ENCODE measurements around the gene MXD4. TPM values are rescaled to one million over a fixed set of nuclear protein-coding genes. Genes with fewer than 3 reads are reported as not detected.

MXD4 gene
- total and polyA plus RNA-seq, 9 of the 15 experiments (the other 6 are each of a cell fraction or from before 2014, with no cell fraction given): 0.06 to 13.5 (median 5.9) TPM

DNA sequence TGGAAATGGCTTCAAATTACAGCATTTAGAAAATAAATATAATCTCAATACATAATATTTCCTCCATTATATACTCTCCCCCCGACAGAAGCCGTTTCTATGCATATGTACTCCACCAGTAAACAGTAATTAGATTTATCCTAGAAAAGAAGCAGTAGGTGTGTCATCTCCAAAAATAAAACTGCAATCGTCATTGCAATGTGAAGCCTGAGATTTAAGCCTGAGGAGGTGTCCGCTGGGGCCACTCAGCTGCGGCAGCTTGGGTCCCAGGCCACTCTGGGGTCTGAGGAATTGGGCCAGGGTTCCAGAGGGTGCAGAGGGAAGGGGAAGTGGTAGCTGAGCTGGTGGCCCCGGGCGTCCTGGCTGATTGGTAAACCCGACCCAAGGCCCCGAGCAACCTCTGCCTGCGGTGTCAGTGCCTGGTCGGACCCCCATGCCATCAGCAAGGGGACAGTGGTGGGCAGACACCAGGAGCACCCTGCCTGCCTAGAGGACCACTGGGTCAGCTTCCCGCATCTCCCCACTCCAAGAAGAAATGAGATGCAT, 7.8 kb upstream of the MXD4 start:
- ATAC-seq (no peak), FAIRE-seq (no peak), DNase-seq (ENCODE audit: extremely low read depth in 1 of 4, low spot score in 3 of 4) (no peak)
- TF ChIP-seq MEF2A (IDR thresholded peaks at IDR 0.05; ENCODE audit: control insufficient read depth, low read depth, low read length) (peak; percentile 73; the same call in 1 of the 2 replicates), SPI1 (IDR thresholded peaks at IDR 0.05; ENCODE audit: borderline replicate concordance, low read depth, low read length) (no peak)
- intact Hi-C loops (cut with micrococcal nuclease): no loop called here
- Histone ChIP-seq H3K27ac (ENCODE audit: extremely low read depth, low read depth, low read length) (no peak overlapping the region), H3K9me3 (replicated peaks; ENCODE audit: control insufficient read depth, insufficient read depth, low read depth, low read length) (no peaks in the 10 kb centered on the region), H3K4me1 (replicated peaks in 1 of 2; ENCODE audit: control insufficient read depth in 2 of 2, insufficient read depth in 2 of 2, low read length in 2 of 2) (peaks cover 17 to 93% of the 10 kb centered on the region in 2 experiments), H3K79me2 (ENCODE audit: control insufficient read depth, insufficient read depth, low read length) (no peaks in the 10 kb centered on the region), H3K4me2 (ENCODE audit: insufficient read depth, low read length) (no peak overlapping the region), H3K27me3 (ENCODE audit: control insufficient read depth in 2 of 2, insufficient read depth in 2 of 2, low read length in 2 of 2) (no peaks in the 10 kb centered on the region), H4K20me1 (replicated peaks; ENCODE audit: control insufficient read depth, insufficient read depth, low read length) (no peaks in the 10 kb centered on the region), H3K4me3 (no peak overlapping the region), H3K9me1 (ENCODE audit: control insufficient read depth, insufficient read depth, low read length) (no peaks in the 10 kb centered on the region), H3K36me3 (ENCODE audit: control insufficient read depth, insufficient read depth, low read length) (peaks cover 12% of the 10 kb centered on the region; the same call in 1 of the 3 replicates), H3K9ac (ENCODE audit: insufficient read depth in 1 of 2, low read depth in 2 of 2, low read length in 2 of 2) (0 out of 4 replicates have a peak overlapping the region, but pooled peaks of 1 of the 2 experiments have one; percentile 53), H2AFZ (ENCODE audit: low read depth, low read length) (no peak overlapping the region)
- no TSS peak for BruUV-seq (replicated peaks)
- ChIA-PET CTCF (ENCODE audit: low intra/inter-chr PET ratio) (no interaction called here), POLR2A (interaction anchor here (1.1 kb wide), 1 partner anchor 10 kb away, joined by 3 read pairs; no protein-coding TSS in a partner anchor)
- in situ Hi-C loops (cut with MboI): no loop called here
- 55% methylated on average over 10 of the region's 12 CpGs for WGBS (ENCODE audit: insufficient coverage, low coverage, missing lambda C conversion rate)

GRCh38 chr4:2269206-2269531, 7.3 kb upstream of the MXD4 start:
- H3K9me1 ChIP-seq (ENCODE audit: control insufficient read depth, insufficient read depth, low read length): no peaks in the 10 kb centered on the region
- WGBS (ENCODE audit: insufficient coverage, low coverage, missing lambda C conversion rate): 62% methylated on average over 6 of the region's 6 CpGs
- in situ Hi-C loops (cut with MboI) (no loop called here), intact Hi-C loops (cut with micrococcal nuclease) (no loop called here)
- no peak for FAIRE-seq
- H2AFZ ChIP-seq (ENCODE audit: low read depth, low read length): no peak overlapping the region
- TF ChIP-seq FOXA3 (CRISPR knock-in tag; conservative IDR thresholded peaks at IDR 0.05 in 1 of 2, IDR thresholded peaks at IDR 0.05 in 1 of 2): no peak
- TF ChIP-seq MEF2A (IDR thresholded peaks at IDR 0.05; ENCODE audit: control insufficient read depth, low read depth, low read length): no peak
- TF ChIP-seq ZNF174 (CRISPR knock-in tag; IDR thresholded peaks at IDR 0.05): no peak
- TF ChIP-seq MED1 (CRISPR knock-in tag; IDR thresholded peaks at IDR 0.05; ENCODE audit: borderline replicate concordance): 0 out of 2 replicates have a peak, but pooled peaks have one; percentile 38
- TF ChIP-seq ZNF511 (CRISPR knock-in tag; IDR thresholded peaks at IDR 0.05): no peak
- TF ChIP-seq, protein P1, sequence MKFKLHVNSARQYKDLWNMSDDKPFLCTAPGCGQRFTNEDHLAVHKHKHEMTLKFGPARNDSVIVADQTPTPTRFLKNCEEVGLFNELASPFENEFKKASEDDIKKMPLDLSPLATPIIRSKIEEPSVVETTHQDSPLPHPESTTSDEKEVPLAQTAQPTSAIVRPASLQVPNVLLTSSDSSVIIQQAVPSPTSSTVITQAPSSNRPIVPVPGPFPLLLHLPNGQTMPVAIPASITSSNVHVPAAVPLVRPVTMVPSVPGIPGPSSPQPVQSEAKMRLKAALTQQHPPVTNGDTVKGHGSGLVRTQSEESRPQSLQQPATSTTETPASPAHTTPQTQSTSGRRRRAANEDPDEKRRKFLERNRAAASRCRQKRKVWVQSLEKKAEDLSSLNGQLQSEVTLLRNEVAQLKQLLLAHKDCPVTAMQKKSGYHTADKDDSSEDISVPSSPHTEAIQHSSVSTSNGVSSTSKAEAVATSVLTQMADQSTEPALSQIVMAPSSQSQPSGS (CRISPR knock-in tag; IDR thresholded peaks at IDR 0.05): no peak
- peaks cover 12% of the 10 kb centered on the region; the same call in 1 of the 3 replicates for H3K36me3 ChIP-seq (ENCODE audit: control insufficient read depth, insufficient read depth, low read length)
- H3K4me3 ChIP-seq: no peak overlapping the region
- H3K9me3 ChIP-seq (replicated peaks; ENCODE audit: control insufficient read depth, insufficient read depth, low read depth, low read length): no peaks in the 10 kb centered on the region
- H3K9ac ChIP-seq (ENCODE audit: insufficient read depth in 1 of 2, low read depth in 2 of 2, low read length in 2 of 2): 0 out of 4 replicates have a peak overlapping the region, but pooled peaks of 1 of the 2 experiments have one; percentile 39
- no peaks in the 10 kb centered on the region for H4K20me1 ChIP-seq (replicated peaks; ENCODE audit: control insufficient read depth, insufficient read depth, low read length)
- no peaks in the 10 kb centered on the region for H3K27me3 ChIP-seq (ENCODE audit: control insufficient read depth in 2 of 2, insufficient read depth in 2 of 2, low read length in 2 of 2)
- H3K4me1 ChIP-seq (replicated peaks in 1 of 2; ENCODE audit: control insufficient read depth in 2 of 2, insufficient read depth in 2 of 2, low read length in 2 of 2): peaks cover 15 to 91% of the 10 kb centered on the region in 2 experiments
- ATAC-seq: no peak
- no peak overlapping the region for H3K27ac ChIP-seq (ENCODE audit: extremely low read depth, low read depth, low read length)
- no peak for DNase-seq (ENCODE audit: extremely low read depth in 1 of 4, low spot score in 3 of 4)
- ChIA-PET CTCF (ENCODE audit: low intra/inter-chr PET ratio) (no interaction called here), POLR2A (no interaction called here)
- no peaks in the 10 kb centered on the region for H3K79me2 ChIP-seq (ENCODE audit: control insufficient read depth, insufficient read depth, low read length)
- no TSS peak for BruUV-seq (replicated peaks)
- no peak overlapping the region for H3K4me2 ChIP-seq (ENCODE audit: insufficient read depth, low read length)

Measured in K562 (cell line).